Keratinocyte (primary cell): Measurements from ENCODE around the gene ANO2. TPM values are rescaled to one million over a fixed set of nuclear protein-coding genes. Genes with fewer than 3 reads are reported as not detected.

Source experiments
- DNase-seq: peaks from one replicate; pipeline ENCODE4 v3.0.0-alpha.2; 2011; ENCODE audit warnings: low read depth, missing footprints, low spot score
- FAIRE-seq: peaks from 2 replicates; lab custom pipeline; 2011; peaks lifted over from hg19 to GRCh38; lab: Jason Lieb, UNC
- H2AFZ ChIP-seq: 2 replicates; pipeline ENCODE4 v1.6.0; 2012; ENCODE audit warnings: low read length, control low read depth, inconsistent platforms; ENCODE audit not compliant: control insufficient read depth
- H3K27ac ChIP-seq: 2 replicates; pipeline ENCODE4 v1.5.1; 2011; ENCODE audit warnings: low read length; ENCODE audit not compliant: control insufficient read depth, insufficient read depth
- H3K27me3 ChIP-seq: 3 replicates; pipeline ENCODE4 v1.6.0; 2011; ENCODE audit warnings: low read length; ENCODE audit not compliant: control insufficient read depth, insufficient read depth; ENCODE audit errors: extremely low read depth
- H3K36me3 ChIP-seq, 2 experiments: 2 replicates in 1 of 2; 3 replicates in 1 of 2; pipeline ENCODE4 v1.5.1; 2011; ENCODE audit warnings: low read length in 2 of 2, mild to moderate bottlenecking in 1 of 2; ENCODE audit not compliant: control insufficient read depth in 2 of 2, insufficient read depth in 2 of 2; ENCODE audit errors: extremely low read depth in 1 of 2
- H3K4me1 ChIP-seq: 3 replicates; pipeline ENCODE4 v1.5.1; 2011; ENCODE audit warnings: low read length; ENCODE audit not compliant: control insufficient read depth, insufficient read depth; ENCODE audit errors: extremely low read depth
- H3K4me2 ChIP-seq: 3 replicates; pipeline ENCODE4 v1.6.0; 2011; ENCODE audit warnings: low read depth, low read length; ENCODE audit not compliant: control insufficient read depth, insufficient read depth; ENCODE audit errors: extremely low read depth
- H3K4me3 ChIP-seq, 3 experiments: fragments of 200-600 bp in 1 of 3; sonication (generic) in 1 of 3; 2 replicates in 2 of 3; 3 replicates in 1 of 3; pipeline ENCODE4 v1.5.1; 2011 to 2016; ENCODE audit warnings: low read length in 3 of 3, mild to moderate bottlenecking in 3 of 3, control low read depth in 2 of 3, inconsistent platforms in 1 of 3, low read depth in 1 of 3, mixed read lengths in 1 of 3, mixed run types in 1 of 3, moderate library complexity in 1 of 3; ENCODE audit not compliant: control insufficient read depth in 2 of 3, insufficient read depth in 2 of 3; ENCODE audit errors: extremely low read depth in 1 of 3
- H3K79me2 ChIP-seq: 2 replicates; pipeline ENCODE4 v1.6.0; 2012; ENCODE audit warnings: low read length; ENCODE audit not compliant: control insufficient read depth, insufficient read depth
- H3K9ac ChIP-seq: 3 replicates; pipeline ENCODE4 v1.6.0; 2011; ENCODE audit warnings: low read length; ENCODE audit not compliant: control insufficient read depth, insufficient read depth; ENCODE audit errors: extremely low read depth
- H3K9me1 ChIP-seq: 3 replicates; pipeline ENCODE4 v1.6.0; 2011; ENCODE audit warnings: low read length; ENCODE audit not compliant: control insufficient read depth, insufficient read depth; ENCODE audit errors: extremely low read depth
- H3K9me3 ChIP-seq: 2 replicates; pipeline ENCODE4 v1.5.1; 2012; ENCODE audit warnings: low read depth, low read length; ENCODE audit not compliant: control insufficient read depth
- H4K20me1 ChIP-seq: 3 replicates; pipeline ENCODE4 v1.6.0; 2011; ENCODE audit warnings: low read length; ENCODE audit not compliant: control insufficient read depth, insufficient read depth; ENCODE audit errors: extremely low read depth
- CTCF ChIP-seq, 3 experiments: IDR thresholded peaks in 1 of 3; conservative IDR thresholded peaks in 1 of 3; optimal IDR thresholded peaks in 1 of 3; 2 replicates in 2 of 3; 3 replicates in 1 of 3; pipeline versions ENCODE3 to v1.5.1; 2011; ENCODE audit warnings: low read length in 3 of 3, mild to moderate bottlenecking in 3 of 3, moderate library complexity in 2 of 3, control low read depth in 1 of 3, inconsistent platforms in 1 of 3; ENCODE audit not compliant: insufficient read depth in 2 of 3; ENCODE audit errors: extremely low read depth in 1 of 3
- EZH2 ChIP-seq: IDR thresholded peaks from one replicate; pipeline ENCODE4 v1.6.1; 2012; ENCODE audit warnings: inconsistent platforms, mild to moderate bottlenecking, low read length, moderate library complexity
- dilution Hi-C: fragments of 300-500 bp; cut with MboI; formaldehyde crosslinking; loops from one replicate; pipeline ENCODE4 v1.7.0; 2020; ENCODE audit warnings: low sequenced_read_pairs; ENCODE audit not compliant: extremely low pct_ligation_motif_present
- polyA plus RNA-seq, 5 experiments: library from polyadenylated mRNA; depleted of rRNA in 3 of 5; stranded (reverse) in 3 of 5; stranded (forward) in 1 of 5; unstranded in 1 of 5; fragments of >200 nt; gene quantifications; 1 replicate in 1 of 5; 2 replicates in 3 of 5; 3 replicates in 1 of 5; pipeline versions ENCODE4 v1.2.1 to v1.2.3, GENCODE V29; 2011 to 2012; ENCODE audit warnings: missing spikeins in 2 of 5, low read depth in 1 of 5, low replicate concordance in 1 of 5

The ANO2 gene
- polyA plus RNA-seq, 1 donor (not counting 4 experiments of a cell fraction or from before 2014, with no cell fraction given) = 0.14 TPM

- dilution Hi-C loops = no loop called here
- H3K9ac ChIP-seq = no peak overlapping the region
- no peaks in the 10 kb centered on the region for H3K79me2 ChIP-seq
- H3K27me3 ChIP-seq = no peaks in the 10 kb centered on the region
- FAIRE-seq (no peak), DNase-seq (no peak)
- H3K4me1 ChIP-seq = no peaks in the 10 kb centered on the region
- H2AFZ ChIP-seq = no peak overlapping the region
- H3K9me1 ChIP-seq = no peaks in the 10 kb centered on the region
- no peaks in the 10 kb centered on the region for H4K20me1 ChIP-seq
- H3K4me3 ChIP-seq = no peak overlapping the region
- H3K27ac ChIP-seq = no peak overlapping the region
- no peak overlapping the region for H3K4me2 ChIP-seq
- H3K36me3 ChIP-seq = no peaks in the 10 kb centered on the region
- H3K9me3 ChIP-seq = no peaks in the 10 kb centered on the region
- no peak for TF ChIP-seq EZH2
- no peak for TF ChIP-seq CTCF (optimal IDR thresholded peaks at IDR 0.05 in 1 of 3, IDR thresholded peaks at IDR 0.05 in 1 of 3, conservative IDR thresholded peaks at IDR 0.05 in 1 of 3; ENCODE audit: extremely low read depth in 1 of 3, insufficient read depth in 2 of 3, low read length in 3 of 3)
Observed at GRCh38 chr12:5921027-5921909, 23.8 kb downstream of the ANO2 start.

DNA sequence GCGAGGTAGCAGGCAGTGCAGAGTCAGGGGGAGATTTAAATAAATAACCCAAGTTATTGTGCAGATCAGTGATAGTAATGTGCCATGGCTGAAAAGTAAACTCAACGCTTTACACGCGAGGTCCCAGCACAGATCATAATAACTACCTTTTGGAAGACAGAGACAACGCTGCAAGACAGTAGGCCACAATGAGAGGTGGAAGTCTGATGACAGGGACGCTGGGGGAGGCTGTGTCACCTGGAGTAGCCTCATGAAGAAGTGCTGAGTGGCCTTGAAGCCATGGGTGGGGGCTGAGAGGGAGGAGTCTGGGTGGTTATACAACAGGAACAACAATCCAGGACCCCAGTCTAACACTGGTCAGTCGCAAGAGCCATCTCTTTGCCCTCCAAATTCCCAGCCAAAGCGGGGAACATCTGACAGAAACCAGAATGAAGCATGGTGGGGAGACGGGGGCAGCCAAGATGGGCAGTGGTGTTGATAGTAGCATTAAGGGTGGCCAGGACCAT is 28.2 kb downstream of the ANO2 start:
- Histone ChIP-seq H3K4me1 (no peaks in the 10 kb centered on the region), H3K36me3 (no peaks in the 10 kb centered on the region), H3K4me3 (no peak overlapping the region), H2AFZ (no peak overlapping the region), H3K9me3 (no peaks in the 10 kb centered on the region), H3K9me1 (no peaks in the 10 kb centered on the region), H3K27ac (no peak overlapping the region), H3K27me3 (no peaks in the 10 kb centered on the region), H3K9ac (no peak overlapping the region), H3K4me2 (no peak overlapping the region), H4K20me1 (no peaks in the 10 kb centered on the region), H3K79me2 (no peaks in the 10 kb centered on the region)
- dilution Hi-C loops = no loop called here
- no peak for TF ChIP-seq CTCF (optimal IDR thresholded peaks at IDR 0.05 in 1 of 3, IDR thresholded peaks at IDR 0.05 in 1 of 3, conservative IDR thresholded peaks at IDR 0.05 in 1 of 3; ENCODE audit: extremely low read depth in 1 of 3, insufficient read depth in 2 of 3, low read length in 3 of 3)
- no peak for TF ChIP-seq EZH2
- DNase-seq = no peak
- FAIRE-seq = no peak
